ENCODE results near the gene GRAMD4. TPM values are rescaled to one million over a fixed set of nuclear protein-coding genes. Genes with fewer than 3 reads are reported as not detected.

Gene GRAMD4
- total RNA-seq, 1 experiment from 2014 or later, result 19.8 TPM

GRCh38 chr22:46651316-46651715 lies 31.1 kb downstream of the GRAMD4 start:
- Histone ChIP-seq H3K14ac (ENCODE audit: insufficient read depth, low read length) (no peak overlapping the region), H3K23ac (ENCODE audit: insufficient read length, low read depth, low read length) (no peak overlapping the region), H3K23me2 (ENCODE audit: insufficient read length, low read depth, low read length, poor library complexity, severe bottlenecking) (no peaks in the 10 kb centered on the region), H3K27ac (ENCODE audit: insufficient read length, low read depth, low read length) (no peak overlapping the region), H2BK20ac (ENCODE audit: low read depth, low read length, poor library complexity, severe bottlenecking) (no peak overlapping the region), H3K56ac (ENCODE audit: insufficient read length, low read depth, low read length) (no peak overlapping the region), H2BK120ac (ENCODE audit: low read depth, low read length, poor library complexity, severe bottlenecking) (no peak overlapping the region), H4K20me1 (ENCODE audit: control insufficient read depth, insufficient read depth, insufficient read length) (no peaks in the 10 kb centered on the region), H2BK12ac (ENCODE audit: insufficient read length, low read depth, low read length) (no peak overlapping the region), H4K8ac (replicated peaks; ENCODE audit: insufficient read length, low read depth, low read length) (no peak overlapping the region), H2BK5ac (ENCODE audit: insufficient read length, low read length) (no peak overlapping the region), H3K27me3 (ENCODE audit: insufficient read depth, low read length) (no peaks in the 10 kb centered on the region), H2AFZ (ENCODE audit: low read length) (no peak overlapping the region), H3K79me2 (ENCODE audit: insufficient read depth, low read length) (no peaks in the 10 kb centered on the region), H2BK15ac (ENCODE audit: low read depth, low read length) (no peak overlapping the region), H3K18ac (ENCODE audit: insufficient read length, low read depth, low read length) (no peak overlapping the region), H3K9me3 (ENCODE audit: control insufficient read depth, low read depth, low read length) (no peaks in the 10 kb centered on the region), H2AK5ac (ENCODE audit: insufficient read length, low read length) (no peak overlapping the region), H3K9ac (ENCODE audit: extremely low read depth, insufficient read length, low read length) (no peak overlapping the region), H3K4ac (ENCODE audit: low read depth, low read length) (no peak overlapping the region), H4K91ac (ENCODE audit: insufficient read length, low read depth, low read length) (no peak overlapping the region), H4K5ac (ENCODE audit: insufficient read length, low read depth, low read length) (no peak overlapping the region), H3K79me1 (ENCODE audit: insufficient read depth, low read depth, low read length, poor library complexity, severe bottlenecking) (no peaks in the 10 kb centered on the region), H3T11ph (ENCODE audit: low read length) (no peak overlapping the region), H3K4me2 (ENCODE audit: insufficient read depth, insufficient read length, low read length) (no peak overlapping the region), H3K4me1 (ENCODE audit: insufficient read depth, low read length) (no peaks in the 10 kb centered on the region)
- DNase-seq, result no peak
- WGBS (ENCODE audit: extremely low coverage, insufficient read length, low lambda C conversion rate), result no CpG with 5 or more reads among the region's 16 CpGs
- H3K27me3 Mint-ChIP-seq (ENCODE audit: low read depth), result no peaks in the 10 kb centered on the region
- H3K4me3 Mint-ChIP-seq, result no peak overlapping the region; a peak in 1 of 5 replicates
- H3K27ac Mint-ChIP-seq, result no peak overlapping the region; a peak in 1 of 7 replicates
- H3K9me3 Mint-ChIP-seq, result no peaks in the 10 kb centered on the region
- TF ChIP-seq CTCF (conservative IDR thresholded peaks at IDR 0.05), result no peak
- peaks cover 7 to 12% of the 10 kb centered on the region in 2 experiments for H3K4me1 Mint-ChIP-seq
- H3K36me3 Mint-ChIP-seq (ENCODE audit: insufficient read depth in 1 of 3, low read depth in 3 of 3), result peaks cover 0 to 3% (median 0%) of the 10 kb centered on the region in 3 experiments; a peak in 1 of 7 replicates

Data from H9 (cell line).